ENCODE results near the gene PHLPP1.

Gene PHLPP1

GRCh38 chr18:62919109-62919838 is 203.9 kb downstream of the PHLPP1 start:
- no peak for DNase-seq (ENCODE audit: low read depth)
- no peak overlapping the region for H3K4me3 ChIP-seq (ENCODE audit: low read depth, low read length)
- no peak for TF ChIP-seq CTCF (IDR thresholded peaks at IDR 0.05; ENCODE audit: insufficient read depth, low read depth, low read length, missing control alignments)

- no peak for TF ChIP-seq CTCF (IDR thresholded peaks at IDR 0.05; ENCODE audit: insufficient read depth, low read depth, low read length, missing control alignments)
- H3K4me3 ChIP-seq (ENCODE audit: low read depth, low read length): no peak overlapping the region
- no peak for DNase-seq (ENCODE audit: low read depth)
Measured at GRCh38 chr18:62925031-62925688, 209.8 kb downstream of the PHLPP1 start.

DNA sequence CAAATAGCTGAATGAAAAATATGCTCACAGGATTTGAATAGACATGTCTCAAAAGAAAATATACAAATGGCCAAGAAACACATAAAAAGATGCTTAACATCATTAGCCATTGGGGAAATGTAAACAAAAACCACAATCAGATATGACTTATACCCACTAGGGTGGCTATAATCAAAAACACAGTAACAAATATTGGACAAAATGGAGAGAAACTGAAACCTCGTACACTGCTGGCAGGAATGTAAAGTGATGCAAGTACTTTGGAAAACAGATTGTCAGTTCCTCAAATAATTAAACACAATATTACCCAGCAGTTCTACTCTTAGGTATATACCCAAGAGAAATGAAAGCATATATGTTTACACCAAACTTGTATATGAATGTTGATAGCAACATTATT is 213.0 kb downstream of the PHLPP1 start:
- no peak for DNase-seq (ENCODE audit: low read depth)
- no peak overlapping the region for H3K4me3 ChIP-seq (ENCODE audit: low read depth, low read length)
- TF ChIP-seq CTCF (IDR thresholded peaks at IDR 0.05; ENCODE audit: insufficient read depth, low read depth, low read length, missing control alignments): no peak

GRCh38 chr18:62933261-62933887 is 218.0 kb downstream of the PHLPP1 start:
- no peak for TF ChIP-seq CTCF (IDR thresholded peaks at IDR 0.05; ENCODE audit: insufficient read depth, low read depth, low read length, missing control alignments)
- H3K4me3 ChIP-seq (ENCODE audit: low read depth, low read length): no peak overlapping the region
- no peak for DNase-seq (ENCODE audit: low read depth)

DNA sequence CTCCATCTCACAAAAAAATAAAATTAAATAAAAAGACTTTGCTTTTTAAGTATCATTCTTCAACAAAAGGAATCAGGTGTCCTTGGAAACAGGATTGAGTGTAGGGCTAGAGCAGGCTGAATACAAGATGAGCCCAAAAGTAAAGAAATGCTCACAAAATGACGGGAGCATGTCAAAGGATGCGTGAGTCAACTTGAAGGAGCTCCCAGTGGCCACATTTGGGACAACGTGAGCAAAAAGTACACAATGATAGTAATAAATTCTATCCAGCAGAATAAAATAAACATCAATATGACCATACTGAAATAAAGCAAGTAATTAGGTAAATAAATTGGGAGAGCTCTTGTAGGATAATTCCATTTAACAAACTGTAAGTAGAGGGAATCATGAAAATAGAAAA is 220.7 kb downstream of the PHLPP1 start:
- no peak overlapping the region for H3K4me3 ChIP-seq (ENCODE audit: low read depth, low read length)
- no peak for TF ChIP-seq CTCF (IDR thresholded peaks at IDR 0.05; ENCODE audit: insufficient read depth, low read depth, low read length, missing control alignments)
- no peak for DNase-seq (ENCODE audit: low read depth)

- H3K4me3 ChIP-seq (ENCODE audit: low read depth, low read length): no peak overlapping the region
- no peak for DNase-seq (ENCODE audit: low read depth)
- TF ChIP-seq CTCF (IDR thresholded peaks at IDR 0.05; ENCODE audit: insufficient read depth, low read depth, low read length, missing control alignments): no peak
Measured at GRCh38 chr18:62937065-62937464, 221.7 kb downstream of the PHLPP1 start.

Data from GM12865 (cell line).